ENCODE results near the gene RAB11FIP3. TPM values are rescaled to one million over a fixed set of nuclear protein-coding genes. Genes with fewer than 3 reads are reported as not detected.

RAB11FIP3 gene
- total RNA-seq, 1 experiment from 2014 or later, result 37.1 TPM

- Histone ChIP-seq H3K56ac (ENCODE audit: insufficient read length, low read depth, low read length) (no peak overlapping the region), H2BK12ac (ENCODE audit: insufficient read length, low read depth, low read length) (no peak overlapping the region), H3K4me1 (ENCODE audit: insufficient read depth, low read length) (no peaks in the 10 kb centered on the region), H3K79me2 (ENCODE audit: insufficient read depth, low read length) (no peaks in the 10 kb centered on the region), H3K27ac (ENCODE audit: insufficient read length, low read depth, low read length) (no peak overlapping the region), H3K14ac (ENCODE audit: insufficient read depth, low read length) (no peak overlapping the region; the same call in 1 of the 2 replicates), H2BK120ac (ENCODE audit: low read depth, low read length, poor library complexity, severe bottlenecking) (no peak overlapping the region), H4K5ac (ENCODE audit: insufficient read length, low read depth, low read length) (no peak overlapping the region), H2AK5ac (ENCODE audit: insufficient read length, low read length) (no peak overlapping the region), H4K8ac (replicated peaks; ENCODE audit: insufficient read length, low read depth, low read length) (no peak overlapping the region), H3K18ac (ENCODE audit: insufficient read length, low read depth, low read length) (no peak overlapping the region), H3K27me3 (ENCODE audit: insufficient read depth, low read length) (no peaks in the 10 kb centered on the region), H4K20me1 (ENCODE audit: control insufficient read depth, insufficient read depth, insufficient read length) (no peaks in the 10 kb centered on the region), H3K4ac (ENCODE audit: low read depth, low read length) (no peak overlapping the region), H2BK20ac (ENCODE audit: low read depth, low read length, poor library complexity, severe bottlenecking) (no peak overlapping the region), H3K79me1 (ENCODE audit: insufficient read depth, low read depth, low read length, poor library complexity, severe bottlenecking) (no peaks in the 10 kb centered on the region), H4K91ac (ENCODE audit: insufficient read length, low read depth, low read length) (no peak overlapping the region), H2BK5ac (ENCODE audit: insufficient read length, low read length) (no peak overlapping the region), H3K23me2 (ENCODE audit: insufficient read length, low read depth, low read length, poor library complexity, severe bottlenecking) (no peaks in the 10 kb centered on the region), H2BK15ac (ENCODE audit: low read depth, low read length) (no peak overlapping the region), H3T11ph (ENCODE audit: low read length) (no peak overlapping the region), H3K23ac (ENCODE audit: insufficient read length, low read depth, low read length) (no peak overlapping the region), H3K9me3 (ENCODE audit: control insufficient read depth, low read depth, low read length) (no peaks in the 10 kb centered on the region), H2AFZ (ENCODE audit: low read length) (no peak overlapping the region), H3K9ac (ENCODE audit: extremely low read depth, insufficient read length, low read length) (no peak overlapping the region), H3K4me2 (ENCODE audit: insufficient read depth, insufficient read length, low read length) (no peak overlapping the region)
- no peak for DNase-seq
- peak overlapping the region; percentile 49 to 80 (median 80); a peak in 6 of 7 replicates for H3K27ac Mint-ChIP-seq
- peaks cover 9 to 13% of the 10 kb centered on the region in 2 experiments for H3K4me1 Mint-ChIP-seq
- H3K9me3 Mint-ChIP-seq, result no peaks in the 10 kb centered on the region
- no peak overlapping the region; a peak in 1 of 5 replicates for H3K4me3 Mint-ChIP-seq
- no peaks in the 10 kb centered on the region for H3K27me3 Mint-ChIP-seq (ENCODE audit: low read depth)
- H3K36me3 Mint-ChIP-seq (ENCODE audit: insufficient read depth in 1 of 3, low read depth in 3 of 3), result peaks cover 4 to 38% (median 22%) of the 10 kb centered on the region in 3 experiments; a peak in 6 of 7 replicates
- no peak for TF ChIP-seq CTCF (conservative IDR thresholded peaks at IDR 0.05)
- no CpG with 5 or more reads among the region's 10 CpGs for WGBS (ENCODE audit: extremely low coverage, insufficient read length, low lambda C conversion rate)
These were observed 65.3 kb downstream of the RAB11FIP3 start for GRCh38 chr16:490768-491167.
